Dendritic cell treated with granulocyte-macrophage colony-stimulating factor and Interleukin-4, amounts not matched to agents 40 ng/mL and 50 ng/mL, for 4 days (primary cell): ENCODE results near the gene MIXL1.

Experiments used
- H3K27ac Mint-ChIP-seq: one replicate; pipeline ENCODE4 v1.8.0; 2022; ENCODE audit warnings: mild to moderate bottlenecking, mixed read lengths
- H3K27me3 Mint-ChIP-seq: one replicate; pipeline ENCODE4 v1.8.0; 2022; ENCODE audit warnings: mild to moderate bottlenecking, mixed read lengths
- H3K36me3 Mint-ChIP-seq: one replicate; pipeline ENCODE4 v1.8.0; 2022; ENCODE audit warnings: low read depth, mixed read lengths
- H3K4me1 Mint-ChIP-seq: one replicate; pipeline ENCODE4 v1.8.0; 2022; ENCODE audit warnings: low read depth, mixed read lengths
- H3K4me3 Mint-ChIP-seq: one replicate; pipeline ENCODE4 v1.8.0; 2022; ENCODE audit warnings: mild to moderate bottlenecking, moderate library complexity, mixed read lengths
- H3K9me3 Mint-ChIP-seq: one replicate; pipeline ENCODE4 v1.8.0; 2022; ENCODE audit warnings: mixed read lengths
- intact Hi-C: fragments of 100-400 bp; cut with micrococcal nuclease; formaldehyde crosslinking; loops from one replicate; pipeline ENCODE4 v1.15.0; 2022

Gene MIXL1

DNA sequence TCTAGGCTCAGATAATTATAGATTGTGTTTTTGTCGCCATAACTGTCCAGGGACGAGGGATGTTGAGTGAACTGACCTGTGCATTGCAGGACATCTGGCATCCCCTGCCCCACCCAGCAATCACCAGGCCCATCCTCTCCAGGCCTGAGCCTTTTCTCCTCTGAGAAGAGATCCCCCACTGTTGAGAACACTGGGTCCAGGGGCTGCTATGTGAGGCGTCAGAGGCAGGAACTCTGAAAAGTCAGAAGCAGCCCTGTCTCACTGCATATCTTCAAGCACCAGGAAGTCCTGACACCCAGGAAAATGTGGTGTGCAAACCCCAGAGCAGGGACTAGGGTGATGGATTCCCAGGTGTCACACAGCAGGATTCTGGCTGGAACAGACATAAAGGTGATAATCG, 19.8 kb upstream of the MIXL1 start:
- Mint-ChIP-seq H3K4me1 (peaks cover 7% of the 10 kb centered on the region), H3K9me3 (no peaks in the 10 kb centered on the region), H3K4me3 (no peak overlapping the region), H3K27ac (no peak overlapping the region), H3K36me3 (no peaks in the 10 kb centered on the region), H3K27me3 (peaks cover 1% of the 10 kb centered on the region)
- intact Hi-C loops = no loop called here

- H3K9me3 Mint-ChIP-seq = no peaks in the 10 kb centered on the region
- peaks cover 1% of the 10 kb centered on the region for H3K27me3 Mint-ChIP-seq
- H3K4me3 Mint-ChIP-seq = no peak overlapping the region
- H3K36me3 Mint-ChIP-seq = no peaks in the 10 kb centered on the region
- intact Hi-C loops = no loop called here
- peaks cover 7% of the 10 kb centered on the region for H3K4me1 Mint-ChIP-seq
- no peak overlapping the region for H3K27ac Mint-ChIP-seq
These were observed 19.3 kb upstream of the MIXL1 start for GRCh38 chr1:226204198-226204597.

- intact Hi-C loops = no loop called here
- Mint-ChIP-seq H3K4me3 (no peak overlapping the region), H3K9me3 (no peaks in the 10 kb centered on the region), H3K4me1 (no peaks in the 10 kb centered on the region), H3K27ac (no peak overlapping the region), H3K27me3 (peaks cover 1% of the 10 kb centered on the region), H3K36me3 (no peaks in the 10 kb centered on the region)
These were observed 16.4 kb upstream of the MIXL1 start for GRCh38 chr1:226207048-226207447.

- peaks cover 1% of the 10 kb centered on the region for H3K27me3 Mint-ChIP-seq
- no peaks in the 10 kb centered on the region for H3K9me3 Mint-ChIP-seq
- H3K4me3 Mint-ChIP-seq = no peak overlapping the region
- no peak overlapping the region for H3K27ac Mint-ChIP-seq
- no peaks in the 10 kb centered on the region for H3K4me1 Mint-ChIP-seq
- H3K36me3 Mint-ChIP-seq = no peaks in the 10 kb centered on the region
- intact Hi-C loops = no loop called here
These were observed 14.0 kb upstream of the MIXL1 start for GRCh38 chr1:226209307-226210059.

GRCh38 chr1:226210571-226211176, 12.8 kb upstream of the MIXL1 start:
- Mint-ChIP-seq H3K4me3 (no peak overlapping the region), H3K4me1 (no peaks in the 10 kb centered on the region), H3K27me3 (peaks cover 1% of the 10 kb centered on the region), H3K36me3 (no peaks in the 10 kb centered on the region), H3K27ac (no peak overlapping the region), H3K9me3 (no peaks in the 10 kb centered on the region)
- intact Hi-C loops = no loop called here

DNA sequence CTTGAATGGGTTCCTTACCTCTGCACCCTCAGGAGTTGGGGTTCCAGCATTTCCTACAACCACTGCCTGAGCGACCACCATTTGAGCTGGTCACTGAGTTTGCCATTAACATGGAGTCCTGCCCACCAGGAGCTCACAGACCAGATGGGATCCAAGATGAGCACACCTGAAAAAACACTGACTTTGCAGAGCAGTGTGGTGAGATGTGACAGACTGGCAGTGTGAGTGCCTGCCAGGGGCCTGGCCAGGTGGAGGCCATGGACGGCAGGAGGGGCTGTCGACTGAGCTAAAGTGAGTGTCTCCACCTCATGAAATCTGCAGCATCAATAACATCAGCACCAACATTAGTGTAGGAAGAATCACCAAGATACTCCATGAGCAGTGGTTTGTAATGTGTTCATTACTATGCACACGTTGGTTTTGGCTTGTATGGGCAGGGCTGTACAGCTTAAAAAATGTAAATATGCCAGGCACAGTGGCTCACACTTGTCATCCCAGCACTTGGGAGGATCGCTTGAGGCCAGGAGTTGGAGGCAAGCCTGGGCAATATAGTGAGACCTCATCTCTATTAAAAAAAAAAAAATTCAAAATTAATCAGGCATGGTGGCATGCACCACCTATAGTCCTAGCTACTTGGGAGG, 12.2 kb upstream of the MIXL1 start:
- no peak overlapping the region for H3K4me3 Mint-ChIP-seq
- no peaks in the 10 kb centered on the region for H3K36me3 Mint-ChIP-seq
- H3K27me3 Mint-ChIP-seq = peaks cover 1% of the 10 kb centered on the region
- no peak overlapping the region for H3K27ac Mint-ChIP-seq
- H3K9me3 Mint-ChIP-seq = no peaks in the 10 kb centered on the region
- no peaks in the 10 kb centered on the region for H3K4me1 Mint-ChIP-seq
- intact Hi-C loops = no loop called here

DNA sequence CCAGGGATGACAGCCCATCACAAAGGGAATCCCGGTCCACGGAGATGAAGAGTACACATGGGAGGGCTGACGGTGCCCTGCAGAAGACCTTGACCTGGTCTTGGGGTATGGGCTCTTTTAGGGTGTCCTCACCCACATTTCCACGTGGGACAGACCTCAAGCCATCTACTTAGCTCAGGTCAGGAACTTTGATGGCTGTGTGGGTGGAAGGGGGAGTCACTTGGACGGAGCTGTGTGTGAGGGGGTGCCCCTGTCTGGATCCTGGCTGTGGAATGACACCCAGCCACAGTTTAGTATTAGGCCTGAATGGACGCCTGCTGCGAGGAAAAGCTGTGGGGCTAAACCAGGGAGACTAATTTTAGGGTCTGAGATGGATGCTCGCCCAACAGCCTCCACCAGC, 10.9 kb upstream of the MIXL1 start:
- H3K27me3 Mint-ChIP-seq = no peaks in the 10 kb centered on the region
- H3K4me1 Mint-ChIP-seq = no peaks in the 10 kb centered on the region
- no peaks in the 10 kb centered on the region for H3K36me3 Mint-ChIP-seq
- no peak overlapping the region for H3K4me3 Mint-ChIP-seq
- intact Hi-C loops = no loop called here
- no peak overlapping the region for H3K27ac Mint-ChIP-seq
- no peaks in the 10 kb centered on the region for H3K9me3 Mint-ChIP-seq

- H3K4me3 Mint-ChIP-seq = no peak overlapping the region
- no peaks in the 10 kb centered on the region for H3K4me1 Mint-ChIP-seq
- intact Hi-C loops = no loop called here
- H3K27ac Mint-ChIP-seq = no peak overlapping the region
- H3K9me3 Mint-ChIP-seq = no peaks in the 10 kb centered on the region
- H3K36me3 Mint-ChIP-seq = no peaks in the 10 kb centered on the region
- H3K27me3 Mint-ChIP-seq = peaks cover 2% of the 10 kb centered on the region
These were observed 8.2 kb upstream of the MIXL1 start for GRCh38 chr1:226215239-226215638.

- no peaks in the 10 kb centered on the region for H3K9me3 Mint-ChIP-seq
- H3K4me1 Mint-ChIP-seq = no peaks in the 10 kb centered on the region
- intact Hi-C loops = no loop called here
- H3K27ac Mint-ChIP-seq = no peak overlapping the region
- H3K36me3 Mint-ChIP-seq = no peaks in the 10 kb centered on the region
- H3K4me3 Mint-ChIP-seq = no peak overlapping the region
- peaks cover 8% of the 10 kb centered on the region for H3K27me3 Mint-ChIP-seq
These were observed 7.4 kb upstream of the MIXL1 start for GRCh38 chr1:226216056-226216455.

DNA sequence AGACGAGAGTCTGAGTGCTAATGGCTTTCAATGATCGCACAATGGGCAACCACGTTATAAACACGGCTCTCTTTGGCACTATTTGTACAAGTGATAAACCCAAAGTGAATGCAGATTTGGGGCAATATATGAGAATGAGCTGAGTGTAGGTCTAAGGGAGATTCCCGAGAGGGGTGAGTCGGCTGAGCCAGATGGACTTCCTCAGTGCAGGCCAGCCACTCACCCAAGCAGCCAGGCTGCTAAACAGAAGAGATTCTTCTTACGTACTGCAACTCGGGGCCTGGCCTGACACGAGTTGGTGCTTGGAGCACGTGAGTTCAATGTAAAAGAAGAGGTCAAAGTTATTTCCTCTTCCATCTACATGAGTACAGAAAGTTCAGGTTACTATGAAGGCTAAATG, 6.2 kb upstream of the MIXL1 start:
- intact Hi-C loops = no loop called here
- Mint-ChIP-seq H3K27me3 (peaks cover 13% of the 10 kb centered on the region), H3K9me3 (no peaks in the 10 kb centered on the region), H3K4me3 (no peak overlapping the region), H3K4me1 (no peaks in the 10 kb centered on the region), H3K27ac (no peak overlapping the region), H3K36me3 (no peaks in the 10 kb centered on the region)

DNA sequence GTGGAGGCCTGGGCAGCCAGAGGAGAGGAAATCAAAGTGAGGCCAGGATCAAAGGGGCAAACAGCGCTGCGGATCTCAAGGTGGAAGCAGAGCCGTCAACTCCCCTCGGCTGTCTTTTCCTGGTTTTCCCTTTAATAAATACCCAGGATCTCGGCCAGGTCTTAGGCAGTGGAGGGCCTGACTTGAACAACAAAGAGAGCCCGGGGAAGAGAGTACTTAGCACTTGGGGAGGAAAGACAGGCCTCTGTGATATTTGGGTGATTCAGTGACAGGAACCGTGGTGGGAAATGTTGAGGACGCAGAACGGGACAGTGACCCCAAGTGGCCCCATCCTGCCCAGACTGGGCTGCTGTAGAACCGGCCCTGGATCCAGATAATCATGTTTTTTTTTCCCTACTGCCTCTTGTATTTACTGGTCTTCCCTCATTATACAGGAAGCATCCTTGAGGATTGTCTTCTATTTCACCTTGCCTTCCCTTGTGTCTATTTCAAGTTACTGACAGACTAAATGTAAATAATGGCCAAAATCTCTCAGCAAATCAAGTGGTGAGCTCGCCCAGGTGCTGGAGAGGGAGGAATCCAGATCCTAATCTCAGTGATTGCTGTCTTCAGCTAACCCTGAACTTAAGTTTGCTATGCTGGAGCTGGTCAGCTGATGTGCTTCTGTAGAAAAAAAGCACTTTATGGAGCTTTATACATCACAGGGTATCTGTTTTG, 2.8 kb upstream of the MIXL1 start:
- intact Hi-C loops = no loop called here
- Mint-ChIP-seq H3K36me3 (no peaks in the 10 kb centered on the region), H3K27ac (no peak overlapping the region), H3K4me1 (peaks cover 6% of the 10 kb centered on the region), H3K9me3 (no peaks in the 10 kb centered on the region), H3K4me3 (no peak overlapping the region), H3K27me3 (peaks cover 42% of the 10 kb centered on the region)

DNA sequence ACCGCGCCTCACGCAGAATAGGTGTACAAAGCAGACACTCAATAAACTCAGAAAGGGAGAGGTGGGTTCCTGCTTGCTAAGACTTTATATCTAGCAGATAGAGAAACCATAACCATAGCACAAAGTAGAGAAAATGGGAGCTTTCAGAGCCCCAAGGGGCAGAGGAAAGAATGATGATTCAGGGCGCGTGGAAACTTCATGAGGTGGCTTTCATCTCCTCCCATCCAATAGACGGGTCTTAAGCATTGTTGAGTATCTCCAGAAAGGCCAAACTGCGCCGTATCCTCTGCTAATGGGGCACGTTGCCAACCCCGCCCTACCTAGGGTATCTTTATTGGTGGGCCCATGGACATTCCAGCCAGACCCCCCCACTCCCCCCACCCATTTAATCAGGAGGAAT, 778 bp upstream of the MIXL1 start:
- H3K27me3 Mint-ChIP-seq = peaks cover 45% of the 10 kb centered on the region
- H3K9me3 Mint-ChIP-seq = no peaks in the 10 kb centered on the region
- intact Hi-C loops = no loop called here
- peaks cover 6% of the 10 kb centered on the region for H3K4me1 Mint-ChIP-seq
- H3K36me3 Mint-ChIP-seq = no peaks in the 10 kb centered on the region
- H3K4me3 Mint-ChIP-seq = no peak overlapping the region
- no peak overlapping the region for H3K27ac Mint-ChIP-seq

DNA sequence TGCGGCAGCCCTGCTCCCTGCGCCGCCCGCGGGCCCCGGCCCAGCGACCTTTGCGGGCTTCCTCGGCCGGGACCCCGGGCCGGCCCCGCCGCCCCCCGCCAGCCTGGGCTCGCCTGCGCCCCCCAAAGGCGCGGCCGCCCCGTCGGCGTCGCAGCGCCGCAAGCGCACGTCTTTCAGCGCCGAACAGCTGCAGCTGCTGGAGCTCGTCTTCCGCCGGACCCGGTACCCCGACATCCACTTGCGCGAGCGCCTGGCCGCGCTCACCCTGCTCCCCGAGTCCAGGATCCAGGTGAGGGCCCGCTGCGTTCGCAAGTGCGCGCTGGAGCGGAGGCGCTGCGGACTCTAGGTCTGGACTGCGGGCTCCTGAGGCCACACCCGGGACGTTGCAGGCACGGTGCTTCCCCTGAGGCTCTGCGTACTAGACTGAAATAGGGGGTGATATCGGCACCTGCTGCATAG, 351 bp downstream of the MIXL1 start:
- no peak overlapping the region for H3K27ac Mint-ChIP-seq

GRCh38 chr1:226226601-226227000, 3.1 kb downstream of the MIXL1 start:
- Mint-ChIP-seq H3K4me1 (peaks cover 6% of the 10 kb centered on the region), H3K4me3 (no peak overlapping the region), H3K27me3 (peaks cover 37% of the 10 kb centered on the region), H3K27ac (no peak overlapping the region), H3K36me3 (no peaks in the 10 kb centered on the region), H3K9me3 (no peaks in the 10 kb centered on the region)
- intact Hi-C loops = no loop called here

More for the DNA sequence above, 351 bp downstream of the MIXL1 start:
- no peaks in the 10 kb centered on the region for H3K36me3 Mint-ChIP-seq
- peaks cover 6% of the 10 kb centered on the region for H3K4me1 Mint-ChIP-seq
- H3K4me3 Mint-ChIP-seq = peak overlapping the region; percentile 72
- intact Hi-C loops = no loop called here
- H3K9me3 Mint-ChIP-seq = no peaks in the 10 kb centered on the region
- peaks cover 43% of the 10 kb centered on the region for H3K27me3 Mint-ChIP-seq
